Measurements from ENCODE around the gene SNRNP200. TPM values are rescaled to one million over a fixed set of nuclear protein-coding genes. Genes with fewer than 3 reads are reported as not detected.

The SNRNP200 gene
- total and polyA plus RNA-seq, 8 donors: 31.2 to 184 (median 78.5) TPM

DNA sequence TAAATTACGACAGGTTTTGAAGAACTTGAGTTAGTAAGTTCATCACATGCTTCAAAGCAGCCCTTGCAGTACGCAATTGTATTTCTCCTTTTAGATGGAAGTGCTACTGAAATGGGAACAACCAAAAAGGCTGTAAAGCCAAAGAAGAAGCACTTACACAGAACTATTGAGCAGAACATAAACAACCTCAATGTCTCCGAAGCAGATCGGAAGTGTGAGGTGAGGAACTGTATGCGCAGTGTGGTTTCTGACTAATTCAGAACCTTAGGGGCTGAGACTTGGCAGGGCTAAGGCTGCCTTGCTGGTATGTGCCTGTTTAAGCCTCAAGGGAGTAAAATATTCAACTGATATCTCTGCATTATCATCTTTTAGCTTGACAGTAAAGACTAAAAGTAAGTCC lies 38.7 kb upstream of the SNRNP200 start:
- 79 to 95% (median 90%) methylated on average over 5 of the region's 5 CpGs for WGBS, 5 donors
- Histone ChIP-seq H3K4me1 (no peaks in the 10 kb centered on the region), H3K36me3 (peaks cover 0 to 9% (median 0%) of the 10 kb centered on the region in 4 donors), H3K27ac (peak overlapping the region; percentile 44 to 66 (median 54)), H3K9me3 (no peaks in the 10 kb centered on the region), H3K27me3 (no peaks in the 10 kb centered on the region), H3K4me3 (no peak overlapping the region)
- peak in 1 of 3 donors; percentile 44 for TF ChIP-seq POLR2AphosphoS5 (IDR thresholded peaks at IDR 0.05)
- no peak for TF ChIP-seq POLR2A (IDR thresholded peaks at IDR 0.05)
- TF ChIP-seq, protein P1, sequence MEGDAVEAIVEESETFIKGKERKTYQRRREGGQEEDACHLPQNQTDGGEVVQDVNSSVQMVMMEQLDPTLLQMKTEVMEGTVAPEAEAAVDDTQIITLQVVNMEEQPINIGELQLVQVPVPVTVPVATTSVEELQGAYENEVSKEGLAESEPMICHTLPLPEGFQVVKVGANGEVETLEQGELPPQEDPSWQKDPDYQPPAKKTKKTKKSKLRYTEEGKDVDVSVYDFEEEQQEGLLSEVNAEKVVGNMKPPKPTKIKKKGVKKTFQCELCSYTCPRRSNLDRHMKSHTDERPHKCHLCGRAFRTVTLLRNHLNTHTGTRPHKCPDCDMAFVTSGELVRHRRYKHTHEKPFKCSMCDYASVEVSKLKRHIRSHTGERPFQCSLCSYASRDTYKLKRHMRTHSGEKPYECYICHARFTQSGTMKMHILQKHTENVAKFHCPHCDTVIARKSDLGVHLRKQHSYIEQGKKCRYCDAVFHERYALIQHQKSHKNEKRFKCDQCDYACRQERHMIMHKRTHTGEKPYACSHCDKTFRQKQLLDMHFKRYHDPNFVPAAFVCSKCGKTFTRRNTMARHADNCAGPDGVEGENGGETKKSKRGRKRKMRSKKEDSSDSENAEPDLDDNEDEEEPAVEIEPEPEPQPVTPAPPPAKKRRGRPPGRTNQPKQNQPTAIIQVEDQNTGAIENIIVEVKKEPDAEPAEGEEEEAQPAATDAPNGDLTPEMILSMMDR (IDR thresholded peaks at IDR 0.05): no peak
- TF ChIP-seq EP300 (IDR thresholded peaks at IDR 0.05): no peak
- no peak for DNase-seq
- intact Hi-C loops (cut with DNase I; ENCODE audit: low total_unique reads): no loop called here

DNA sequence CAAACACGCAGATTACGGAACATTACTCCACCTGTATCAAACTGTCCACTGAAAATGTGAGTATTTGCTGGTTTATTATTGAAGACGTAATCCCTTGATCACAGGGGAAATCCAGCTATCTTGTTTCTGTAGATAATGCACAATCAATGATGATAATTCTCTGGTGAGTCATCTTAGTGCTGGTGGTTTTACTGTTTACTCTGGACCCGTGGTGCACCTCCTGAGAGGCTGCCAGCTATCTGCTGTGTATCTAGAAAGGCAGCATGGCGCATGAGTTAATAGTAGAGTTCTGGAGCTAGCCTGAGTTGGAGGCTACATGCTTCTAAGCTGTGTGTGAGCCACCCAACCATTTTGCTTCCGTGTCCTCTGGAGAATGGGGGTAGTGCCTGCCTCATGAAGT lies 36.7 kb upstream of the SNRNP200 start:
- 64 to 70% (median 67%) methylated on average over 6 of the region's 6 CpGs for WGBS, 5 donors
- intact Hi-C loops (cut with DNase I; ENCODE audit: low total_unique reads): no loop called here
- Histone ChIP-seq H3K9me3 (no peaks in the 10 kb centered on the region), H3K36me3 (peaks cover 0 to 7% (median 0%) of the 10 kb centered on the region in 4 donors), H3K4me3 (no peak overlapping the region), H3K27me3 (no peaks in the 10 kb centered on the region), H3K27ac (peak overlapping the region in 1 of 5 donors; percentile 53), H3K4me1 (peaks cover 0 to 2% (median 0%) of the 10 kb centered on the region in 4 donors)
- no peak for DNase-seq
- TF ChIP-seq POLR2AphosphoS5 (IDR thresholded peaks at IDR 0.05) (no peak), POLR2A (IDR thresholded peaks at IDR 0.05) (no peak), EP300 (IDR thresholded peaks at IDR 0.05) (no peak)
- TF ChIP-seq, protein P1 (IDR thresholded peaks at IDR 0.05): no peak

DNA sequence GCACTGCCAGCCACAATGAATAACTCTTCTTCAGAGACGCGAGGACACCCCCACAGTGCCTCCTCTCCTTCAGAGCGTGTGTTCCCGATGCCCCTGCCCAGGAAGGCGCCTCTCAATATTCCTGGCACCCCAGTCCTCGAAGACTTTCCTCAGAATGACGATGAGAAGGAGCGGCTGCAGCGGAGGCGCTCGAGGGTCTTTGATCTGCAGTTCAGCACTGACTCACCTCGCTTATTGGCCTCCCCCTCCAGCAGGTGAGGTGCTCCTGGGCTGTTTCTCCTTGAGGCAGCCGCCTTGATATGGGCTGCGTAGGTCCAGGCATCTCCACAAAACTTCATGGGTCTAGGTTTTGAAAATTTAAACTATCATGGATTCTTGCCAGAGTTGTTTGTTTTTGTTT lies 36.3 kb upstream of the SNRNP200 start:
- peaks cover 0 to 7% (median 0%) of the 10 kb centered on the region in 4 donors for H3K4me1 ChIP-seq
- no peak for DNase-seq
- TF ChIP-seq POLR2AphosphoS5 (IDR thresholded peaks at IDR 0.05) (no peak), POLR2A (IDR thresholded peaks at IDR 0.05) (no peak), EP300 (IDR thresholded peaks at IDR 0.05) (no peak)
- TF ChIP-seq, protein P1 (IDR thresholded peaks at IDR 0.05): no peak
- no peak overlapping the region for H3K4me3 ChIP-seq
- intact Hi-C loops (cut with DNase I; ENCODE audit: low total_unique reads): no loop called here
- H3K27me3 ChIP-seq: no peaks in the 10 kb centered on the region
- 90 to 96% (median 92%) methylated on average over 14 of the region's 14 CpGs for WGBS, 5 donors
- H3K27ac ChIP-seq: peak overlapping the region in 1 of 5 donors; percentile 27
- H3K9me3 ChIP-seq: no peaks in the 10 kb centered on the region
- peaks cover 0 to 7% (median 0%) of the 10 kb centered on the region in 4 donors for H3K36me3 ChIP-seq

DNA sequence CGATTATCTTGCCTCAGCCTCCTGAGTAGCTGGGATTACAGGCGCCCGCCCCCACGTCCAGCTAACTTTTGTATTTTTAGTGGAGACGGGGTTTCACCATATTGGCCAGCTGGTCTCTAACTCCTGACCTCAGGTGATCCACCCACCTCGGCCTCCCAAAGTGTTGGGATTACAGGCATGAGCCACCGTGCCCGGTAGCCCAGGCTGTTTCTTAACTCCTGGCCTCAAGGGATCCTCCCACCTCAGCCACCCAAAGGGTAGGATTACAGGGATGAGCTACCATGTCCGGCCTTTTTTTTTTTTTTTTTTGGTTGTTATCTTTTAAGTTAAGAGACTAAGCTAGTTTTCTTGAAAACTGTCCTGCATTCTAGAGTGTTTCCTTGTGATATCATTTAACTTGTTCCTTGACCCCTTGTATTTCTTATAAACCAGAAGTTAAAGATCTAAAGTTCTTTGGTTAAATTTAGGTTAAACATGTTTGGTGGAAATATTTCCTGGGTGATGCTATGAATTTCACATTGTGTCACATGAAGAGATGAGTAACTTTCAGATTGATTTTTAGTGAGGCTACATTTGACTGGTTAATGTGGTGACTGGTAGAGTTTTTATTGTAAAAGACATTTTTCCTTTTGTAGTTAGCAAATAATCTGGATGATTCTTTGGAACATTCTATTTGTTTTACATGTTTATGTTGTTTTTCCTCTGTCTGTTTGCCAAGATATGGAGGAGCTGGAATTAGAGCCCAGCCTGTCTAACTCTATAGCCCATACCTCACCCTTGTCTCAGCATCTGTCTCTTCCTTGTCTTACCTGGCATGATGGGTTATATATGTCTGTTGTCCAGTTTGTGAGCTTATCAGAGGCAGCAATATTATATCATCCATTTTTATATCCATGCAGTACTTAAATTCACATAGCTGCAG lies 35.4 kb upstream of the SNRNP200 start:
- H3K36me3 ChIP-seq: peaks cover 0 to 7% (median 0%) of the 10 kb centered on the region in 4 donors
- no peak overlapping the region for H3K4me3 ChIP-seq
- no peak for TF ChIP-seq EP300 (IDR thresholded peaks at IDR 0.05)
- no peak for TF ChIP-seq POLR2A (IDR thresholded peaks at IDR 0.05)
- TF ChIP-seq, protein P1 (IDR thresholded peaks at IDR 0.05): no peak
- TF ChIP-seq POLR2AphosphoS5 (IDR thresholded peaks at IDR 0.05): no peak
- no peaks in the 10 kb centered on the region for H3K9me3 ChIP-seq
- H3K27me3 ChIP-seq: no peaks in the 10 kb centered on the region
- H3K27ac ChIP-seq: peak overlapping the region in 1 of 5 donors; percentile 27
- H3K4me1 ChIP-seq: peaks cover 0 to 16% (median 6%) of the 10 kb centered on the region in 4 donors
- intact Hi-C loops (cut with DNase I; ENCODE audit: low total_unique reads): no loop called here
- WGBS, 5 donors: 88 to 95% (median 94%) methylated on average over 9 of the region's 9 CpGs
- DNase-seq: no peak
